ENCODE data around the gene CHSY1.
"Not testable (repeated sequence)": the region's sequence is repeated elsewhere in the genome, so short reads cannot be mapped to it uniquely, and the experiment has no call there.

CHSY1 gene

GRCh38 chr15:101133181-101133460 lies 118.7 kb downstream of the CHSY1 start:
- no peak for DNase-seq

- no peak for DNase-seq
Measured at GRCh38 chr15:101132390-101133180, 119.3 kb downstream of the CHSY1 start.

GRCh38 chr15:101131489-101132389 lies 120.1 kb downstream of the CHSY1 start:
- DNase-seq, result no peak

GRCh38 chr15:101129851-101130380 lies 121.9 kb downstream of the CHSY1 start:
- DNase-seq, result no peak

- no peak for DNase-seq
Measured at GRCh38 chr15:101128221-101129015, 123.4 kb downstream of the CHSY1 start.

GRCh38 chr15:101127506-101128076 lies 124.3 kb downstream of the CHSY1 start:
- DNase-seq, result no peak

GRCh38 chr15:101126618-101127505 lies 125.0 kb downstream of the CHSY1 start:
- no peak for DNase-seq

- DNase-seq, result not testable (repeated sequence)
Measured at GRCh38 chr15:101125881-101126428, 125.9 kb downstream of the CHSY1 start.
